Measurements from ENCODE around the gene SMIM21. TPM values are rescaled to one million over a fixed set of nuclear protein-coding genes. Genes with fewer than 3 reads are reported as not detected.

The SMIM21 gene
- total and polyA plus RNA-seq, 2 of the 8 experiments (the other 6 are each of a cell fraction or from before 2014, with no cell fraction given), result not detected

- no peak for TF ChIP-seq RFX5 (IDR thresholded peaks at IDR 0.05; ENCODE audit: borderline replicate concordance, low read depth, low read length)
- no peak for TF ChIP-seq BRCA1 (IDR thresholded peaks at IDR 0.05; ENCODE audit: low read depth, low read length)
- no peak for TF ChIP-seq EP300 (IDR thresholded peaks at IDR 0.05; ENCODE audit: borderline replicate concordance in 1 of 2, low read depth in 2 of 2, low read length in 2 of 2)
- TF ChIP-seq SIN3A (conservative IDR thresholded peaks at IDR 0.05 in 1 of 2, IDR thresholded peaks at IDR 0.05 in 1 of 2; ENCODE audit: low read depth in 1 of 2, low read length in 2 of 2), result no peak
- TF ChIP-seq BCL11A (IDR thresholded peaks at IDR 0.05; ENCODE audit: low read depth in 2 of 2, low read length in 2 of 2), result no peak
These were observed at the start of gene SMIM21 (continued) for GRCh38 chr18:75427603-75428002.
